ENCODE results near the gene SCP2. TPM values are rescaled to one million over a fixed set of nuclear protein-coding genes. Genes with fewer than 3 reads are reported as not detected.

Gene SCP2
- total RNA-seq, 1 experiment from 2014 or later, result 56.4 TPM

DNA sequence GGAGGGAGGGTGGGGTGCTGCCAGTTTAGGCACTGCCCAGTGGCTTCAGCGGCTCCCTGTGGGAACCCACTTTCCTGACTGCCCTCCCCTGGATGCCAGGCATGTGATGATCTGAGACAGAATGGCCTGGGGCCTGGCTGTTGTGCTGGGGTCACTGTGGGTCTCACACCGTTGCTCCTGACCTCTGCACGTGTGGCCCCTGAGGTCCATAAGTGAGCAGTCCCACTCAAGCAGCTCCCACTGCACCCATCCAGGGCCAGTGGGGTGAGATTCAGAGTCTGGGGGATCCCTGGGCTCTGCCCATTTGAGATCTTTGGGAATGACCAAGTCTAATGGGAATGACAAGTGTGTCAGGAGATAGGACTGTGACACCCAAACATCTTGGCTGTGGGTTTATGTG, 153.0 kb downstream of the SCP2 start:
- DNase-seq (ENCODE audit: low spot score) (no peak), ATAC-seq (no peak)
- Mint-ChIP-seq H3K9me3 (no peaks in the 10 kb centered on the region), H3K4me1 (peaks cover 13% of the 10 kb centered on the region), H3K27me3 (ENCODE audit: low read depth) (no peaks in the 10 kb centered on the region; the same call in 1 of the 2 replicates), H3K4me3 (no peak overlapping the region), H3K36me3 (no peaks in the 10 kb centered on the region), H3K27ac (no peak overlapping the region)
- TF ChIP-seq ZNF219 (CRISPR knock-in tag; IDR thresholded peaks at IDR 0.05; ENCODE audit: borderline replicate concordance), result no peak
- TF ChIP-seq ZNF671 (CRISPR knock-in tag; IDR thresholded peaks at IDR 0.05), result no peak
- TF ChIP-seq, protein P1, sequence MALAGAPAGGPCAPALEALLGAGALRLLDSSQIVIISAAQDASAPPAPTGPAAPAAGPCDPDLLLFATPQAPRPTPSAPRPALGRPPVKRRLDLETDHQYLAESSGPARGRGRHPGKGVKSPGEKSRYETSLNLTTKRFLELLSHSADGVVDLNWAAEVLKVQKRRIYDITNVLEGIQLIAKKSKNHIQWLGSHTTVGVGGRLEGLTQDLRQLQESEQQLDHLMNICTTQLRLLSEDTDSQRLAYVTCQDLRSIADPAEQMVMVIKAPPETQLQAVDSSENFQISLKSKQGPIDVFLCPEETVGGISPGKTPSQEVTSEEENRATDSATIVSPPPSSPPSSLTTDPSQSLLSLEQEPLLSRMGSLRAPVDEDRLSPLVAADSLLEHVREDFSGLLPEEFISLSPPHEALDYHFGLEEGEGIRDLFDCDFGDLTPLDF (CRISPR knock-in tag; IDR thresholded peaks at IDR 0.05), result no peak
- no peak for TF ChIP-seq ELF4 (CRISPR knock-in tag; IDR thresholded peaks at IDR 0.05; ENCODE audit: low read depth)
- TF ChIP-seq, protein P2, sequence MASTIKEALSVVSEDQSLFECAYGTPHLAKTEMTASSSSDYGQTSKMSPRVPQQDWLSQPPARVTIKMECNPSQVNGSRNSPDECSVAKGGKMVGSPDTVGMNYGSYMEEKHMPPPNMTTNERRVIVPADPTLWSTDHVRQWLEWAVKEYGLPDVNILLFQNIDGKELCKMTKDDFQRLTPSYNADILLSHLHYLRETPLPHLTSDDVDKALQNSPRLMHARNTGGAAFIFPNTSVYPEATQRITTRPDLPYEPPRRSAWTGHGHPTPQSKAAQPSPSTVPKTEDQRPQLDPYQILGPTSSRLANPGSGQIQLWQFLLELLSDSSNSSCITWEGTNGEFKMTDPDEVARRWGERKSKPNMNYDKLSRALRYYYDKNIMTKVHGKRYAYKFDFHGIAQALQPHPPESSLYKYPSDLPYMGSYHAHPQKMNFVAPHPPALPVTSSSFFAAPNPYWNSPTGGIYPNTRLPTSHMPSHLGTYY (CRISPR knock-in tag; IDR thresholded peaks at IDR 0.05), result no peak
- TF ChIP-seq, protein P3, sequence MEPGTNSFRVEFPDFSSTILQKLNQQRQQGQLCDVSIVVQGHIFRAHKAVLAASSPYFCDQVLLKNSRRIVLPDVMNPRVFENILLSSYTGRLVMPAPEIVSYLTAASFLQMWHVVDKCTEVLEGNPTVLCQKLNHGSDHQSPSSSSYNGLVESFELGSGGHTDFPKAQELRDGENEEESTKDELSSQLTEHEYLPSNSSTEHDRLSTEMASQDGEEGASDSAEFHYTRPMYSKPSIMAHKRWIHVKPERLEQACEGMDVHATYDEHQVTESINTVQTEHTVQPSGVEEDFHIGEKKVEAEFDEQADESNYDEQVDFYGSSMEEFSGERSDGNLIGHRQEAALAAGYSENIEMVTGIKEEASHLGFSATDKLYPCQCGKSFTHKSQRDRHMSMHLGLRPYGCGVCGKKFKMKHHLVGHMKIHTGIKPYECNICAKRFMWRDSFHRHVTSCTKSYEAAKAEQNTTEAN (CRISPR knock-in tag; IDR thresholded peaks at IDR 0.05), result no peak
- TF ChIP-seq NFE2L1 (CRISPR knock-in tag; IDR thresholded peaks at IDR 0.05), result no peak
- TF ChIP-seq ZNF423 (CRISPR knock-in tag; IDR thresholded peaks at IDR 0.05), result no peak
- TF ChIP-seq, protein P4, sequence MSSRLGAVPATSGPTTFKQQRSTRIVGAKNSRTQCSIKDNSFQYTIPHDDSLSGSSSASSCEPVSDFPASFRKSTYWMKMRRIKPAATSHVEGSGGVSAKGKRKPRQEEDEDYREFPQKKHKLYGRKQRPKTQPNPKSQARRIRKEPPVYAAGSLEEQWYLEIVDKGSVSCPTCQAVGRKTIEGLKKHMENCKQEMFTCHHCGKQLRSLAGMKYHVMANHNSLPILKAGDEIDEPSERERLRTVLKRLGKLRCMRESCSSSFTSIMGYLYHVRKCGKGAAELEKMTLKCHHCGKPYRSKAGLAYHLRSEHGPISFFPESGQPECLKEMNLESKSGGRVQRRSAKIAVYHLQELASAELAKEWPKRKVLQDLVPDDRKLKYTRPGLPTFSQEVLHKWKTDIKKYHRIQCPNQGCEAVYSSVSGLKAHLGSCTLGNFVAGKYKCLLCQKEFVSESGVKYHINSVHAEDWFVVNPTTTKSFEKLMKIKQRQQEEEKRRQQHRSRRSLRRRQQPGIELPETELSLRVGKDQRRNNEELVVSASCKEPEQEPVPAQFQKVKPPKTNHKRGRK (CRISPR knock-in tag; IDR thresholded peaks at IDR 0.05; ENCODE audit: borderline replicate concordance), result no peak
- TF ChIP-seq, protein P5, sequence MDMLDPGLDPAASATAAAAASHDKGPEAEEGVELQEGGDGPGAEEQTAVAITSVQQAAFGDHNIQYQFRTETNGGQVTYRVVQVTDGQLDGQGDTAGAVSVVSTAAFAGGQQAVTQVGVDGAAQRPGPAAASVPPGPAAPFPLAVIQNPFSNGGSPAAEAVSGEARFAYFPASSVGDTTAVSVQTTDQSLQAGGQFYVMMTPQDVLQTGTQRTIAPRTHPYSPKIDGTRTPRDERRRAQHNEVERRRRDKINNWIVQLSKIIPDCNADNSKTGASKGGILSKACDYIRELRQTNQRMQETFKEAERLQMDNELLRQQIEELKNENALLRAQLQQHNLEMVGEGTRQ (CRISPR knock-in tag; IDR thresholded peaks at IDR 0.05), result no peak
- TF ChIP-seq, protein P6, sequence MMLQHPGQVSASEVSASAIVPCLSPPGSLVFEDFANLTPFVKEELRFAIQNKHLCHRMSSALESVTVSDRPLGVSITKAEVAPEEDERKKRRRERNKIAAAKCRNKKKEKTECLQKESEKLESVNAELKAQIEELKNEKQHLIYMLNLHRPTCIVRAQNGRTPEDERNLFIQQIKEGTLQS (CRISPR knock-in tag; conservative IDR thresholded peaks at IDR 0.05), result no peak
- no peak for TF ChIP-seq SMAD3 (CRISPR knock-in tag; IDR thresholded peaks at IDR 0.05; ENCODE audit: borderline replicate concordance)
- TF ChIP-seq TP53 (CRISPR knock-in tag; IDR thresholded peaks at IDR 0.05), result no peak
- no peak for TF ChIP-seq TCF7 (CRISPR knock-in tag; IDR thresholded peaks at IDR 0.05; ENCODE audit: low read depth)
- TF ChIP-seq NFYB (CRISPR knock-in tag; conservative IDR thresholded peaks at IDR 0.05; ENCODE audit: low read depth), result no peak
- no peak for TF ChIP-seq GABPB1 (CRISPR knock-in tag; IDR thresholded peaks at IDR 0.05)
- no peak for TF ChIP-seq FOXK1 (CRISPR knock-in tag; IDR thresholded peaks at IDR 0.05)
- TF ChIP-seq KAT7 (CRISPR knock-in tag; IDR thresholded peaks at IDR 0.05; ENCODE audit: borderline replicate concordance), result no peak
- TF ChIP-seq, protein P7, sequence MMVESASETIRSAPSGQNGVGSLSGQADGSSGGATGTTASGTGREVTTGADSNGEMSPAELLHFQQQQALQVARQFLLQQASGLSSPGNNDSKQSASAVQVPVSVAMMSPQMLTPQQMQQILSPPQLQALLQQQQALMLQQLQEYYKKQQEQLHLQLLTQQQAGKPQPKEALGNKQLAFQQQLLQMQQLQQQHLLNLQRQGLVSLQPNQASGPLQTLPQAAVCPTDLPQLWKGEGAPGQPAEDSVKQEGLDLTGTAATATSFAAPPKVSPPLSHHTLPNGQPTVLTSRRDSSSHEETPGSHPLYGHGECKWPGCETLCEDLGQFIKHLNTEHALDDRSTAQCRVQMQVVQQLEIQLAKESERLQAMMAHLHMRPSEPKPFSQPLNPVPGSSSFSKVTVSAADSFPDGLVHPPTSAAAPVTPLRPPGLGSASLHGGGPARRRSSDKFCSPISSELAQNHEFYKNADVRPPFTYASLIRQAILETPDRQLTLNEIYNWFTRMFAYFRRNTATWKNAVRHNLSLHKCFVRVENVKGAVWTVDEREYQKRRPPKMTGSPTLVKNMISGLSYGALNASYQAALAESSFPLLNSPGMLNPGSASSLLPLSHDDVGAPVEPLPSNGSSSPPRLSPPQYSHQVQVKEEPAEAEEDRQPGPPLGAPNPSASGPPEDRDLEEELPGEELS (CRISPR knock-in tag; IDR thresholded peaks at IDR 0.05), result no peak
- no peak for TF ChIP-seq ZNF263 (CRISPR knock-in tag; IDR thresholded peaks at IDR 0.05; ENCODE audit: low read depth)
- ChIA-PET CTCF (interaction anchor here (0.9 kb wide), 1 partner anchor 101 kb away, joined by 3 read pairs; no protein-coding TSS in a partner anchor), POLR2A (no interaction called here)
